HCT116 (cell line): ENCODE results near the gene TOP1. TPM values are rescaled to one million over a fixed set of nuclear protein-coding genes. Genes with fewer than 3 reads are reported as not detected.

Source experiments
- ATAC-seq: fragments of 200-7000 bp; cut with Tn5 transposase; 2 replicates; pipeline ENCODE4 v1.9.1; 2020; ENCODE audit warnings: mild to moderate bottlenecking, moderate library complexity
- BruUV-seq: library from RNA; stranded (reverse); fragments of 400-500 nt; replicated peaks from 2 replicates; lab custom pipeline; 2021; lab: Mats Ljungman, UMichigan
- CTCF ChIA-PET: fragments of 300-600 bp; sonication (Branson Sonifier 250); formaldehyde crosslinking; loops from one replicate; lab custom pipeline; 2021; ENCODE audit warnings: antibody characterized with exemption; lab: Charles Lee
- POLR2A ChIA-PET: fragments of 300-600, 350-600 bp; sonication (Branson Sonifier 250); formaldehyde crosslinking; loops from one replicate; lab custom pipeline; 2021; ENCODE audit warnings: antibody characterized with exemption; lab: Charles Lee
- RAD21 ChIA-PET, 2 experiments: fragments of 300-600 bp; sonication (Branson Sonifier 250); formaldehyde crosslinking; loops; one replicate each; lab custom pipeline; 2023; ENCODE audit warnings: low total read pairs in 2 of 2; ENCODE audit not compliant: uncharacterized antibody in 2 of 2, unreplicated experiment in 2 of 2, low non-redundant PET in 1 of 2; lab: Charles Lee
- DNase-seq: peaks from one replicate; pipeline ENCODE4 v3.0.0-alpha.2; 2010; ENCODE audit warnings: low read depth, low spot score
- H2AFZ ChIP-seq: fragments of 200-600 bp; shearing (Covaris generic), sonication (generic); 2 replicates; pipeline ENCODE4 v1.6.1; 2017; ENCODE audit warnings: low read depth, mixed run types, mixed read lengths, antibody characterized with exemption, low read length; ENCODE audit not compliant: poor library complexity, severe bottlenecking
- H3K27ac ChIP-seq: 2 replicates; pipeline ENCODE4 v1.5.1; 2012; ENCODE audit warnings: low read depth, low read length
- H3K27me3 ChIP-seq: fragments of 200-600 bp; sonication (generic); 2 replicates; pipeline ENCODE4 v1.6.1; 2016; ENCODE audit warnings: mixed run types, low read length, mixed read lengths; ENCODE audit not compliant: insufficient read depth
- H3K36me3 ChIP-seq, 2 experiments: fragments of 200-500 bp in 1 of 2; fragments of 200-600 bp in 1 of 2; sonication (Bioruptor generic) in 1 of 2; sonication (generic) in 1 of 2; 2 replicates each; pipeline versions ENCODE4 v1.5.1 to v1.6.1; 2014 to 2016; ENCODE audit warnings: low read length in 2 of 2, inconsistent platforms in 1 of 2, mixed read lengths in 1 of 2, mixed run types in 1 of 2; ENCODE audit not compliant: insufficient read depth in 2 of 2, control insufficient read depth in 1 of 2
- H3K4me1 ChIP-seq, 2 experiments: fragments of 200-600 bp in 1 of 2; sonication (generic) in 1 of 2; 2 replicates each; pipeline versions ENCODE4 v1.5.1 to v1.6.1; 2012 to 2017; ENCODE audit warnings: low read length in 2 of 2, inconsistent platforms in 1 of 2, mild to moderate bottlenecking in 1 of 2, mixed read lengths in 1 of 2, mixed run types in 1 of 2, moderate library complexity in 1 of 2; ENCODE audit not compliant: insufficient read depth in 2 of 2, control insufficient read depth in 1 of 2
- H3K4me2 ChIP-seq: fragments of 200-600 bp; sonication (generic); 2 replicates; pipeline ENCODE4 v1.6.1; 2017; ENCODE audit warnings: mixed run types, low read length, mixed read lengths
- H3K4me3 ChIP-seq, 2 experiments: fragments of 200-600 bp in 1 of 2; sonication (generic) in 1 of 2; replicated peaks in 1 of 2; 2 replicates each; pipeline ENCODE4 v1.5.1; 2011 to 2016; ENCODE audit warnings: low read length in 2 of 2, control low read depth in 1 of 2, low read depth in 1 of 2, mild to moderate bottlenecking in 1 of 2, mixed read lengths in 1 of 2, mixed run types in 1 of 2
- H3K79me2 ChIP-seq: fragments of 200-600 bp; sonication (generic); 2 replicates; pipeline ENCODE4 v1.6.1; 2017; ENCODE audit warnings: mild to moderate bottlenecking, mixed run types, low read length, moderate library complexity, mixed read lengths; ENCODE audit not compliant: insufficient read depth
- H3K9ac ChIP-seq: fragments of 200-600 bp; sonication (generic); 2 replicates; pipeline ENCODE4 v1.6.1; 2016; ENCODE audit warnings: low read length, mixed read lengths
- H3K9me2 ChIP-seq: fragments of 200-600 bp; sonication (generic), shearing (Covaris generic); 2 replicates; pipeline ENCODE4 v1.6.1; 2017; ENCODE audit warnings: mixed run types, mild to moderate bottlenecking, moderate library complexity; ENCODE audit not compliant: insufficient read depth
- H3K9me3 ChIP-seq, 2 experiments: fragments of 200-500 bp in 1 of 2; fragments of 200-600 bp in 1 of 2; sonication (Bioruptor generic) in 1 of 2; sonication (generic) in 1 of 2; 2 replicates each; pipeline ENCODE4 v1.6.1; 2014 to 2017; ENCODE audit warnings: low read length in 2 of 2, mixed read lengths in 2 of 2, inconsistent platforms in 1 of 2, low read depth in 1 of 2, mild to moderate bottlenecking in 1 of 2, mixed run types in 1 of 2, moderate library complexity in 1 of 2; ENCODE audit not compliant: control insufficient read depth in 1 of 2, insufficient read depth in 1 of 2
- H4K20me1 ChIP-seq: fragments of 200-600 bp; sonication (generic), shearing (Covaris generic); 2 replicates; pipeline ENCODE4 v1.6.1; 2017; ENCODE audit warnings: mixed run types, mild to moderate bottlenecking, moderate library complexity; ENCODE audit not compliant: insufficient read depth
- ATF3 ChIP-seq: IDR thresholded peaks from 2 replicates; pipeline ENCODE4 v1.6.1; 2012
- CEBPB ChIP-seq: IDR thresholded peaks from 2 replicates; pipeline ENCODE4 v1.6.1; 2012; ENCODE audit warnings: low read depth
- CTCF ChIP-seq, 3 experiments: fragments of 200-600 bp in 1 of 3; sonication (generic) in 1 of 3; IDR thresholded peaks in 2 of 3; conservative IDR thresholded peaks in 1 of 3; 2 replicates each; pipeline ENCODE4 v1.5.1; 2012 to 2017; ENCODE audit warnings: low read depth in 2 of 3, low read length in 2 of 3, antibody characterized with exemption in 1 of 3, borderline replicate concordance in 1 of 3, control low read depth in 1 of 3, mild to moderate bottlenecking in 1 of 3, mixed read lengths in 1 of 3, mixed run types in 1 of 3, moderate library complexity in 1 of 3; ENCODE audit not compliant: insufficient read depth in 1 of 3
- EGR1 ChIP-seq: IDR thresholded peaks from 2 replicates; pipeline ENCODE4 v1.6.1; 2012; ENCODE audit warnings: low read depth
- ELF1 ChIP-seq: IDR thresholded peaks from 2 replicates; pipeline ENCODE4 v1.6.1; 2012; ENCODE audit warnings: low read depth, borderline replicate concordance
- EZH2 ChIP-seq: fragments of 200-600 bp; sonication (generic); IDR thresholded peaks from 2 replicates; pipeline ENCODE4 v1.6.1; 2017; ENCODE audit warnings: antibody characterized with exemption, mixed run types
- EZH2phosphoT487 ChIP-seq: fragments of 200-600 bp; IDR thresholded peaks from 2 replicates; pipeline ENCODE4 v1.6.1; 2018; ENCODE audit warnings: antibody characterized with exemption, borderline replicate concordance
- FOSL1 ChIP-seq: IDR thresholded peaks from 2 replicates; pipeline ENCODE4 v1.6.1; 2012; ENCODE audit warnings: low read depth
- JUND ChIP-seq: IDR thresholded peaks from 2 replicates; pipeline ENCODE4 v1.6.1; 2012
- MAX ChIP-seq: IDR thresholded peaks from 2 replicates; pipeline ENCODE4 v1.6.1; 2012
- POLR2A ChIP-seq: IDR thresholded peaks from 2 replicates; pipeline ENCODE4 v1.7.0; 2011; ENCODE audit warnings: borderline replicate concordance; ENCODE audit not compliant: insufficient read depth, insufficient read length; ENCODE audit errors: extremely low read depth
- POLR2AphosphoS5 ChIP-seq: IDR thresholded peaks from 2 replicates; pipeline ENCODE4 v1.6.1; 2011; ENCODE audit warnings: mild to moderate bottlenecking, low read depth, low read length, moderate library complexity
- RAD21 ChIP-seq: IDR thresholded peaks from 2 replicates; pipeline ENCODE4 v1.6.1; 2012; ENCODE audit warnings: low read depth, mild to moderate bottlenecking
- SIN3A ChIP-seq: IDR thresholded peaks from 2 replicates; pipeline ENCODE4 v1.6.1; 2012; ENCODE audit warnings: low read depth
- SP1 ChIP-seq: IDR thresholded peaks from 2 replicates; pipeline ENCODE4 v1.6.1; 2012; ENCODE audit warnings: low read depth
- SRF ChIP-seq: IDR thresholded peaks from 2 replicates; pipeline ENCODE4 v1.6.1; 2012; ENCODE audit warnings: low read depth
- TCF7L2 ChIP-seq: IDR thresholded peaks from 2 replicates; pipeline ENCODE4 v1.7.0; 2011; ENCODE audit warnings: borderline replicate concordance, inconsistent platforms; ENCODE audit not compliant: insufficient read depth, insufficient read length; ENCODE audit errors: extremely low read depth
- YY1 ChIP-seq: IDR thresholded peaks from 2 replicates; pipeline ENCODE4 v1.6.1; 2011; ENCODE audit warnings: low read length, low read depth, moderate library complexity, mild to moderate bottlenecking; ENCODE audit not compliant: insufficient replicate concordance; ENCODE audit errors: extremely low read depth
- ZBTB33 ChIP-seq: IDR thresholded peaks from 2 replicates; pipeline ENCODE4 v1.6.1; 2011; ENCODE audit warnings: mild to moderate bottlenecking, low read length, moderate library complexity; ENCODE audit not compliant: insufficient replicate concordance; ENCODE audit errors: extremely low read depth
- ZNF274 ChIP-seq: fragments of 200-500 bp; sonication (Bioruptor generic); IDR thresholded peaks from 2 replicates; pipeline ENCODE4 v1.6.1; 2014; ENCODE audit warnings: mild to moderate bottlenecking, low read depth, low read length, inconsistent platforms
- intact Hi-C: fragments of 100-400 bp; cut with micrococcal nuclease; formaldehyde crosslinking; loops from 2 replicates; pipeline ENCODE4 v1.10.0; 2022
- total RNA-seq: library from RNA; stranded (reverse); gene quantifications from one replicate; pipeline ENCODE4 v1.2.1, GENCODE V29; 2021; ENCODE audit not compliant: unreplicated experiment

Gene TOP1
- total RNA-seq, 1 experiment from 2014 or later: 190 TPM

- Histone ChIP-seq H3K79me2 (no peaks in the 10 kb centered on the region), H3K4me1 (no peaks in the 10 kb centered on the region), H3K9me3 (no peaks in the 10 kb centered on the region), H2AFZ (no peak overlapping the region), H3K36me3 (peaks cover 5 to 33% of the 10 kb centered on the region in 2 experiments; a peak in 3 of 4 replicates), H3K4me3 (no peak overlapping the region), H4K20me1 (no peaks in the 10 kb centered on the region), H3K9me2 (no peaks in the 10 kb centered on the region), H3K27ac (no peak overlapping the region), H3K27me3 (no peaks in the 10 kb centered on the region), H3K9ac (no peak overlapping the region), H3K4me2 (no peak overlapping the region)
- ChIA-PET CTCF (interaction anchor here (0.8 kb wide), 1 partner anchor 27 kb away, joined by 3 read pairs; no protein-coding TSS in a partner anchor), RAD21 (no interaction called here), POLR2A (no interaction called here)
- ATAC-seq: no peak
- BruUV-seq: no TSS peak
- intact Hi-C loops: no loop called here
- TF ChIP-seq EZH2 (no peak), CEBPB (no peak), EGR1 (no peak), ZBTB33 (no peak), ELF1 (no peak), POLR2A (no peak), FOSL1 (no peak), ZNF274 (no peak), SP1 (no peak), ATF3 (no peak), YY1 (no peak), JUND (no peak), EZH2phosphoT487 (no peak), SIN3A (no peak), MAX (no peak), POLR2AphosphoS5 (no peak), RAD21 (no peak), CTCF (IDR thresholded peaks at IDR 0.05 in 2 of 3, conservative IDR thresholded peaks at IDR 0.05 in 1 of 3; ENCODE audit: borderline replicate concordance in 1 of 3, insufficient read depth in 1 of 3, low read depth in 2 of 3, low read length in 2 of 3) (no peak), TCF7L2 (no peak), SRF (no peak)
- DNase-seq: no peak
Measured at GRCh38 chr20:41162396-41162795, 133.8 kb downstream of the TOP1 start.
